Activated naive CD4-positive, alpha-beta T cell treated with anti-CD3 and anti-CD28 coated beads, Interleukin-2, amount 10 ng/mL, durations not matched to agents 7 days and 5 days (primary cell): ENCODE results near the gene SOD1.

Source experiments
- CTCF ChIA-PET: fragments of 350-600 bp; sonication (Branson Sonifier 250); formaldehyde crosslinking; loops from one replicate; lab custom pipeline; 2021; ENCODE audit warnings: antibody characterized with exemption; lab: Charles Lee
- DNase-seq: peaks from one replicate; pipeline ENCODE4 v3.0.0-alpha.2; 2020
- H3K27ac Mint-ChIP-seq: one replicate; pipeline ENCODE4 v1.8.0; 2021; ENCODE audit warnings: mild to moderate bottlenecking, moderate library complexity, mixed read lengths
- H3K27me3 Mint-ChIP-seq: one replicate; pipeline ENCODE4 v1.8.0; 2021; ENCODE audit warnings: mild to moderate bottlenecking, mixed read lengths
- H3K36me3 Mint-ChIP-seq: one replicate; pipeline ENCODE4 v1.8.0; 2021; ENCODE audit warnings: mixed read lengths
- H3K4me1 Mint-ChIP-seq: one replicate; pipeline ENCODE4 v1.8.0; 2021; ENCODE audit warnings: mixed read lengths
- H3K4me3 Mint-ChIP-seq: one replicate; pipeline ENCODE4 v1.8.0; 2021; ENCODE audit warnings: mild to moderate bottlenecking, moderate library complexity, mixed read lengths
- H3K9me3 Mint-ChIP-seq: one replicate; pipeline ENCODE4 v1.8.0; 2021; ENCODE audit warnings: mixed read lengths

Gene SOD1

GRCh38 chr21:31711745-31712285 lies 52.3 kb downstream of the SOD1 start:
- CTCF ChIA-PET = interaction anchor here (0.7 kb wide), 1 partner anchor 43 kb away, joined by 3 read pairs; no protein-coding TSS in a partner anchor
- Mint-ChIP-seq H3K27ac (no peak overlapping the region), H3K4me3 (no peak overlapping the region), H3K9me3 (no peaks in the 10 kb centered on the region), H3K27me3 (no peaks in the 10 kb centered on the region), H3K36me3 (peaks cover 2% of the 10 kb centered on the region), H3K4me1 (peaks cover 26% of the 10 kb centered on the region)
- DNase-seq = no peak

GRCh38 chr21:31713115-31713514 lies 53.6 kb downstream of the SOD1 start:
- no peaks in the 10 kb centered on the region for H3K9me3 Mint-ChIP-seq

GRCh38 chr21:31713973-31714740 lies 54.7 kb downstream of the SOD1 start:
- CTCF ChIA-PET = no interaction called here
- Mint-ChIP-seq H3K27ac (no peak overlapping the region), H3K27me3 (no peaks in the 10 kb centered on the region), H3K4me3 (no peak overlapping the region), H3K9me3 (no peaks in the 10 kb centered on the region), H3K4me1 (peaks cover 24% of the 10 kb centered on the region), H3K36me3 (peaks cover 2% of the 10 kb centered on the region)
- no peak for DNase-seq

More at GRCh38 chr21:31713115-31713514, 53.6 kb downstream of the SOD1 start:
- Mint-ChIP-seq H3K4me1 (peaks cover 25% of the 10 kb centered on the region), H3K4me3 (no peak overlapping the region), H3K36me3 (peaks cover 2% of the 10 kb centered on the region), H3K27me3 (no peaks in the 10 kb centered on the region), H3K27ac (no peak overlapping the region)
- DNase-seq = no peak
- CTCF ChIA-PET = no interaction called here

- no peaks in the 10 kb centered on the region for H3K27me3 Mint-ChIP-seq
- peaks cover 21% of the 10 kb centered on the region for H3K4me1 Mint-ChIP-seq
- H3K36me3 Mint-ChIP-seq = peaks cover 5% of the 10 kb centered on the region
- no peaks in the 10 kb centered on the region for H3K9me3 Mint-ChIP-seq
- no peak for DNase-seq
- CTCF ChIA-PET = no interaction called here
- H3K4me3 Mint-ChIP-seq = no peak overlapping the region
- H3K27ac Mint-ChIP-seq = no peak overlapping the region
These were observed 55.4 kb downstream of the SOD1 start for GRCh38 chr21:31714741-31715365.

GRCh38 chr21:31716106-31716505 lies 56.6 kb downstream of the SOD1 start:
- CTCF ChIA-PET = no interaction called here
- Mint-ChIP-seq H3K27me3 (no peaks in the 10 kb centered on the region), H3K4me1 (peaks cover 23% of the 10 kb centered on the region), H3K4me3 (no peak overlapping the region), H3K27ac (no peak overlapping the region), H3K36me3 (peaks cover 7% of the 10 kb centered on the region), H3K9me3 (no peaks in the 10 kb centered on the region)
- no peak for DNase-seq
